Right atrium auricular region (tissue), 2 donors: ENCODE data around the gene GRIP2. TPM values are rescaled to one million over a fixed set of nuclear protein-coding genes. Genes with fewer than 3 reads are reported as not detected.

ENCODE experiments used
- DNase-seq: peaks from one replicate; pipeline ENCODE4 v3.0.0-alpha.2; 2019; ENCODE audit warnings: low spot score
- H3K27ac ChIP-seq, 2 donors: fragments of 200-600 bp; sonication (generic); 1 replicate in 1 of 2; 2 replicates in 1 of 2; pipeline ENCODE4 v1.5.1; 2016 to 2019
- H3K27me3 ChIP-seq, 2 donors: fragments of 200-600 bp; sonication (generic); one replicate each; pipeline versions ENCODE4 v1.5.1 to v1.6.0; 2017 to 2019
- H3K36me3 ChIP-seq: fragments of 200-600 bp; sonication (generic); one replicate; pipeline ENCODE4 v1.5.1; 2016
- H3K4me1 ChIP-seq, 2 donors: fragments of 200-600 bp; sonication (generic); one replicate each; pipeline versions ENCODE4 v1.5.1 to v1.6.0; 2017 to 2019
- H3K4me3 ChIP-seq, 2 donors: fragments of 200-600 bp; sonication (generic); 1 replicate in 1 of 2; 2 replicates in 1 of 2; pipeline ENCODE4 v1.5.1; 2017 to 2019; ENCODE audit warnings: mild to moderate bottlenecking in 1 of 2, moderate library complexity in 1 of 2
- H3K9me3 ChIP-seq, 2 donors: fragments of 200-600 bp; sonication (generic); one replicate each; pipeline ENCODE4 v1.5.1; 2019
- CTCF ChIP-seq, 2 donors: fragments of 200-600 bp; sonication (generic); IDR thresholded peaks; one replicate each; pipeline ENCODE4 v1.5.1; 2019; ENCODE audit warnings: antibody characterized with exemption in 2 of 2
- total RNA-seq, 2 donors: library from RNA; depleted of rRNA; stranded (reverse); fragments of >200 nt; gene quantifications; one replicate each; pipeline ENCODE4 v1.1.0, GENCODE V29; 2016

The GRIP2 gene
- total RNA-seq, 2 donors from 2014 or later = 7.1 to 13.2 TPM

DNA sequence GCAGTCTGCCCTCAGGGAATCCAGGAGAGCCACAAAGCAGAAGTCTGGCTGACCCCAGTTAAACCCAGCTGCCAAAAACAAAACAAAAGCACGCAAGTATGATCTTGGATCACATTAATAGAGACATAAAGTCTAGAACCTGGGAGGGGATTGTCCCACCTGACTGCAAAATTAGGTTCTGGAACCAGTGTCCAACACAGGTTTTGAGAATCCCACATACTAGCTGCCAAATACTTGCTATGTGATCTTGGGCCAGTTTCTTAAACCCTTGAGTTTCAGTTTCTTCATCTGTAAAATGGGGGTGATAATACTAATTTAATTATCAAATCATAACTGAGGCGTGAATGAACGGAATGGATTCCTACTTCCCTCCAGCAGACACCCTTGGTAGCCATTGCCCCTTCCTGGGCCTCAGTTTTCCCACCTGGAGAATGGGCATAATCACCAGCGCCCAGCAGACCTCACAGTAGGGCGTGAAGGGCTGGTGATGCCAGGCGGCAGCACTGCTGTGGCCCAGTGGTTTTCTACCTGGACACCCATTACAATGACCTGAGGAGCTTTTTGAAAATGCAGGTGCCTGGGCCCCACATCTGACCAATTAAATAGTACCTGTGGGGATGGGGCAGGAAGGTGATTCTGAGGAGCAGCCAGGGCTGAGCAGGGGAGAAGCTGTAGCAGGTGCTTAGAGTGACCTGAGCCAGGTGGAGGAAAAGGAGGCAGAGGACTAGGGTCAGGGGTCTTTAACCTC, 32.2 kb downstream of the GRIP2 start:
- DNase-seq = no peak
- no peak overlapping the region for H3K27ac ChIP-seq
- no peak overlapping the region for H3K4me3 ChIP-seq
- H3K36me3 ChIP-seq = no peaks in the 10 kb centered on the region
- no peak for TF ChIP-seq CTCF (IDR thresholded peaks at IDR 0.05)
- H3K4me1 ChIP-seq = peaks cover 0 to 11% of the 10 kb centered on the region in 2 donors
- no peaks in the 10 kb centered on the region for H3K27me3 ChIP-seq
- peaks cover 0 to 2% of the 10 kb centered on the region in 2 donors for H3K9me3 ChIP-seq

DNA sequence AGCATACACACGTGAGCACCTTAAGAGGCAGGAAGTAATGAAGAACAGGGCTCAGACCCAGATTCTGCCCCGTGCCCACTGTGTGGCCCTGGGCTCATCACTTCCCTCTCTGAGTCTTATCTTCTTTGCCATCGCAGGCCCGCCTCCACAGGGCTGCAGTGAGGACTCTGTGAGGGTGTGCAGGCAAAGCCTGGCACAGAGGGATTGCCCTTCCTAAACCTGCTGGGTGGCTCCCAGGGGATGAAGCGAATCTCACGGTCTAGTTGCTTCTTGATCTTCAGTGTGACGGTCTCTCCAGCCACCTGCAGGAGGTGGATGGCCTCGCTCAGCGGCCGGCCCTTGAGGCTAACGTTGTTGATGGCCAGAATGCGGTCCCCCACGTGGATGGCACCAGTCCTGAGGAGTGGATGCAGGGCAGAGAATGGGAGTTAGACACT, 32.8 kb downstream of the GRIP2 start:
- no peak overlapping the region for H3K4me3 ChIP-seq
- H3K9me3 ChIP-seq = peaks cover 0 to 8% of the 10 kb centered on the region in 2 donors
- no peak overlapping the region for H3K27ac ChIP-seq
- H3K4me1 ChIP-seq = peaks cover 0 to 11% of the 10 kb centered on the region in 2 donors
- no peaks in the 10 kb centered on the region for H3K36me3 ChIP-seq
- TF ChIP-seq CTCF (IDR thresholded peaks at IDR 0.05) = no peak
- no peak for DNase-seq
- H3K27me3 ChIP-seq = no peaks in the 10 kb centered on the region

DNA sequence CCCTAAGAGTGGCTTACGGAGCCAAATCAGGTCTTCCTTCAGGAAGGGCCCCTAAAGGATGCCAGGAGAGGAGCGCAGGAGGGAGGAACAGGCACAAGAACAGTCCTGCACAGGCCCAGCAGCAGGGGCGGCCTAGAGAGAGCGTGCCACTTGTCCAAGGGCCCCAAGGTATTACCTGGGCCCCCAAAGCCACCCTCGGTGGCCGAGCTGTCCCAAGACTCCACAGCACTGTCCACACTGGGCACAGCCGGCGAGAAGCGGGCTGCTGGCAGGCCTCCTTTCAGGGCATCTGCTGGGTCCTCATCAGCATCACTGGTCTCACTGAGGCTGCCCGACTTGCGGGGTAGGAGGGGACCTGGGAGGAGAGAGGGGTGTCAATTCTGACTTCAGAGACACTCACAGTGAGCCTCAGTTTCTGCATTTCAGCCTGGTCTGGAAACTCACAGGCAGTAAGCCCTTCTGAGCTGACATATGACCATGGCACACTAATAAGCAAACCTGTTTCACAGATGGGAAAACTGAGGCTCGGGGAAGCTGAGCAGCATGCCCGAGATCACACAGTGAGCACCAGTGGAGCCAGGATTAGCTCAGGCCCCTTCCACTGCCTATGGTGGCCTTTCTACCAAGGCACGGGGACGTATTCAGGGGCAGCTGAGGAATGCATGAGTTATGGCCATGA, 33.4 kb downstream of the GRIP2 start:
- peaks cover 0 to 13% of the 10 kb centered on the region in 2 donors for H3K9me3 ChIP-seq
- TF ChIP-seq CTCF (IDR thresholded peaks at IDR 0.05) = no peak
- no peaks in the 10 kb centered on the region for H3K36me3 ChIP-seq
- peaks cover 0 to 11% of the 10 kb centered on the region in 2 donors for H3K4me1 ChIP-seq
- no peaks in the 10 kb centered on the region for H3K27me3 ChIP-seq
- DNase-seq = no peak
- H3K4me3 ChIP-seq = no peak overlapping the region
- no peak overlapping the region for H3K27ac ChIP-seq

GRCh38 chr3:14505803-14506500, 34.2 kb downstream of the GRIP2 start:
- no peaks in the 10 kb centered on the region for H3K36me3 ChIP-seq

More at GRCh38 chr3:14505803-14506500, 34.2 kb downstream of the GRIP2 start:
- Histone ChIP-seq H3K4me3 (no peak overlapping the region), H3K27me3 (no peaks in the 10 kb centered on the region), H3K9me3 (peaks cover 0 to 15% of the 10 kb centered on the region in 2 donors), H3K4me1 (peaks cover 0 to 11% of the 10 kb centered on the region in 2 donors), H3K27ac (no peak overlapping the region)
- no peak for DNase-seq
- no peak for TF ChIP-seq CTCF (IDR thresholded peaks at IDR 0.05)
